ENCODE data around the gene RGS7.
A peak's percentile ranks its signal among the peaks of the same experiment; 100 is the strongest.

RGS7 gene

DNA sequence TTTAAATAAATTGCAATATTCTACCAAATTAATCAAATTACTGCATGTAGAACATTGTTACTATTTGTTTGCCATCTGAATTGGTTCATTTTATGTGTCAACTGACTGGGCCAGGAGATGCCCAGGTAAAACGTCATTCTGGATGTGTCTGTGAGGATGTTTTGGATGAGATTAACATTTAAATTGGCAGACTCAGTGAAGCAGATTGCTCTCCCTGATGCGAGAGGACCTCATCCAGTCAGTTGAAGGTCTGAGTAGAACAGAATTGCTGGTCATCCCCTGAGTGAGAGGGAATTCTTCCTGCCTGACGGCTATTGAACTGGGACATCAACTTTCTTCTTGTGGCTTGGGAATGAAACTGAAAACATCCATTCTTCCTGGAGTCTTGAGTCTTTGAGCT lies 623.0 kb downstream of the RGS7 start:
- no peak for DNase-seq (ENCODE audit: low read depth)
- TF ChIP-seq CTCF (IDR thresholded peaks at IDR 0.05; ENCODE audit: insufficient read depth, low read depth, low read length, missing control alignments): no peak
- H3K4me3 ChIP-seq (ENCODE audit: low read depth, low read length): no peak overlapping the region

- TF ChIP-seq CTCF (IDR thresholded peaks at IDR 0.05; ENCODE audit: insufficient read depth, low read depth, low read length, missing control alignments): peak; percentile 53
- H3K4me3 ChIP-seq (ENCODE audit: low read depth, low read length): no peak overlapping the region
- DNase-seq (ENCODE audit: low read depth): peak; percentile 38
These were observed 624.6 kb downstream of the RGS7 start for GRCh38 chr1:240732390-240732789.
